Ureter (tissue), 1 donor: ENCODE results near the gene TBXAS1. TPM values are rescaled to one million over a fixed set of nuclear protein-coding genes. Genes with fewer than 3 reads are reported as not detected.

Source experiments
- total RNA-seq: library from RNA; stranded (reverse); gene quantifications from one replicate; pipeline ENCODE4 v1.2.4, GENCODE V29; 2023
- donor health status: DM: yes; HTN: yes; CAD: no.

TBXAS1 gene
- total RNA-seq, 1 donor from 2014 or later, result 13.0 TPM

Other genes starting within 250 kb of the TBXAS1 start
- gene HIPK2, start 51.3 kb upstream of the TBXAS1 start, total RNA-seq, result 48.2 TPM
- gene PARP12, start 233.7 kb downstream of the TBXAS1 start, total RNA-seq, result 54.2 TPM